Gastroesophageal sphincter (tissue), 3 donors: ENCODE results near the gene EEF1AKMT3.

Experiments used
- EP300 ChIP-seq: sonication (generic); formaldehyde crosslinking; IDR thresholded peaks from one replicate; pipeline ENCODE4 v1.6.1; 2017; ENCODE audit warnings: antibody characterized with exemption, mild to moderate bottlenecking
- POLR2A ChIP-seq, 2 donors: fragments of 450-650 bp; IDR thresholded peaks; one replicate each; pipeline ENCODE4 v1.6.1; 2017; ENCODE audit warnings: antibody characterized with exemption in 2 of 2, mild to moderate bottlenecking in 2 of 2, moderate library complexity in 1 of 2
- POLR2AphosphoS5 ChIP-seq: sonication (generic); formaldehyde crosslinking; IDR thresholded peaks from one replicate; pipeline ENCODE4 v1.6.1; 2017; ENCODE audit warnings: antibody characterized with exemption
- TF ChIP-seq, protein P1 (sequence below), 4 experiments: fragments of 200-600 bp in 2 of 4; fragments of 450-650 bp in 2 of 4; sonication (generic) in 1 of 4; IDR thresholded peaks; one replicate each; pipeline ENCODE4 v1.5.1; 2017 to 2019; ENCODE audit warnings: antibody characterized with exemption in 4 of 4, mild to moderate bottlenecking in 2 of 4, moderate library complexity in 2 of 4

DNA sequence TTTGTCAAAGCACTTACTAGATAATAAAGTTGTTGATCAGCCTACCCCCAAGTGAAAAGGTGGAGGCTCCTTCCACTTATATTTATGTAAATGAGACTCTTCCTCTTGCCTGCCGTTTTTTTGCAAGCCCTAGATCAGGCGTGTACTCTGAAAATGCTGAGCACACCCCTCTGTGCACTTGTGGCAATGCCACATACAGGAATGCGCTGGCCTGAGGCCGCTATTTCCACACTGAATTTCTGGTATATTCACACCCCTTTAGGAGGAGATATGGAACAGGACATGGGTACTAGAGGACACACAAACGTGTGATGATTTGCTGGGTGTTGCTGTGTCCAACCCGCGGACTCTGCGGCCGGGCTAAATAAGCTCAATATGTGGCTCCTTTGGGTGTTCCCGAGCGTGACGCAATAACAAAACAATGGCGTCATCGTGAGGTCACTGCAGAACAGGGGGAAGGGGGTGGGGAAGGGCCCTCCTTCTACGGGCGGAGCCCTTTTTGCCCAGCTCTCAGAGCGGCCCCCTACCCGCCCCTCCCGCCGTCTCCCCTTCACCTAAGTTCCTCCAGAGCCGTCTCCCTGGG lies 28.1 kb upstream of the EEF1AKMT3 start:
- TF ChIP-seq, protein P1, sequence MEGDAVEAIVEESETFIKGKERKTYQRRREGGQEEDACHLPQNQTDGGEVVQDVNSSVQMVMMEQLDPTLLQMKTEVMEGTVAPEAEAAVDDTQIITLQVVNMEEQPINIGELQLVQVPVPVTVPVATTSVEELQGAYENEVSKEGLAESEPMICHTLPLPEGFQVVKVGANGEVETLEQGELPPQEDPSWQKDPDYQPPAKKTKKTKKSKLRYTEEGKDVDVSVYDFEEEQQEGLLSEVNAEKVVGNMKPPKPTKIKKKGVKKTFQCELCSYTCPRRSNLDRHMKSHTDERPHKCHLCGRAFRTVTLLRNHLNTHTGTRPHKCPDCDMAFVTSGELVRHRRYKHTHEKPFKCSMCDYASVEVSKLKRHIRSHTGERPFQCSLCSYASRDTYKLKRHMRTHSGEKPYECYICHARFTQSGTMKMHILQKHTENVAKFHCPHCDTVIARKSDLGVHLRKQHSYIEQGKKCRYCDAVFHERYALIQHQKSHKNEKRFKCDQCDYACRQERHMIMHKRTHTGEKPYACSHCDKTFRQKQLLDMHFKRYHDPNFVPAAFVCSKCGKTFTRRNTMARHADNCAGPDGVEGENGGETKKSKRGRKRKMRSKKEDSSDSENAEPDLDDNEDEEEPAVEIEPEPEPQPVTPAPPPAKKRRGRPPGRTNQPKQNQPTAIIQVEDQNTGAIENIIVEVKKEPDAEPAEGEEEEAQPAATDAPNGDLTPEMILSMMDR (IDR thresholded peaks at IDR 0.05), result no peak
- TF ChIP-seq EP300 (no peak), POLR2A (IDR thresholded peaks at IDR 0.05) (no peak), POLR2AphosphoS5 (peak; percentile 12)
